ENCODE measurements around the gene CDHR2. TPM values are rescaled to one million over a fixed set of nuclear protein-coding genes. Genes with fewer than 3 reads are reported as not detected.
A peak's percentile ranks its signal among the peaks of the same experiment; 100 is the strongest.

Gene CDHR2
- total RNA-seq, 2 donors from 2014 or later: 0.37 to 0.89 TPM

DNA sequence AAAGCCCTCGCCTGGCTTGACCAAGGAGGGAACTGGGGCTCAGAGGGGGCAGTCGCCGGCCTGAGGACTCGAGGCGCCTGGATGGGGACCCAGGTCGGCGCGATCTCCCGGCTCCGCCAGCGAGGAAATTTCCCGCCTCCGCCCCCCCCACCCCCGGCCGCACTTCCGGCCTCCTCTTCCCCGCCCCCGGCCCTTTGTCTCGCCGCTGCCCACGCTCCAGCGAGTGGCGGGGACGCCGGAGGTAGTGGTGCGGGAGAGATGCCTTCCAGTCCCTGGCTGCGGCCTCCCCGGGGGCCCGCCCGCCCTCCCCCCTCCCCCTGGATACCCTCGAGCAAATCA is 61.3 kb downstream of the CDHR2 start:
- no peak for TF ChIP-seq CTCF (conservative IDR thresholded peaks at IDR 0.05)
- H3K9me3 Mint-ChIP-seq: no peaks in the 10 kb centered on the region

DNA sequence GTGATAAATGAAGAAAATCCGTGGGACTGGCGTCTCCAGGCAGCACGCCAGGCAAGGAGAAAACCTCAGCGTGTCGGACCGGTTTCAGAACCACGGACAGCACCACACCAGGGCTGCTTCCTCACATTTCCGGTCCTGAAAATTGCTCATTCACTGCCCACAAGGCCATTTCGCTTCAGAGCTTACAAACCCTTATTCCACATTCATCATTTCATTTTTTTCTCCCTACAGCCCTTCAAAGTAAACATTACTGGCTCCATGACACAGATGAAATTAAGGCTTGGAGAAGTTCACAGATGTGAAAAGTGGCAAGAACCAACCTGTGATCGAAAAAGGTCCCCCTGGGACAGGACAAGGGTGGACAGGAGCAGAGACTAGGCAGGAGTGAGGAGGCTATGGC is 62.3 kb downstream of the CDHR2 start:
- Histone ChIP-seq H3K4me1 (ENCODE audit: control insufficient read depth, insufficient read depth, low read length) (no peaks in the 10 kb centered on the region), H3K9ac (ENCODE audit: extremely low read depth, low read length, poor library complexity, severe bottlenecking) (no peak overlapping the region), H3K27me3 (ENCODE audit: control insufficient read depth, insufficient read depth, low read length, poor library complexity, severe bottlenecking) (peaks cover 29% of the 10 kb centered on the region), H3K36me3 (ENCODE audit: control insufficient read depth, insufficient read depth, low read length) (no peaks in the 10 kb centered on the region), H3K9me3 (ENCODE audit: control insufficient read depth, low read length) (no peaks in the 10 kb centered on the region), H3K4me3 (ENCODE audit: low read length) (no peak overlapping the region), H3K27ac (ENCODE audit: low read depth, low read length) (no peak overlapping the region)
- Mint-ChIP-seq H3K27me3 (ENCODE audit: insufficient read depth) (peaks cover 58% of the 10 kb centered on the region), H3K4me3 (no peak overlapping the region), H3K36me3 (ENCODE audit: low read depth) (no peaks in the 10 kb centered on the region), H3K4me1 (peaks cover 7% of the 10 kb centered on the region), H3K9me3 (no peaks in the 10 kb centered on the region), H3K27ac (no peak overlapping the region)
- no peak for TF ChIP-seq CTCF (conservative IDR thresholded peaks at IDR 0.05)
- WGBS, 2 experiments (ENCODE audit: insufficient coverage in 1 of 2, insufficient read length in 1 of 2): 23 to 25% methylated on average over 7 to 10 of the region's 10 CpGs
- peak; percentile 93 for DNase-seq

More for the DNA sequence above, 61.3 kb downstream of the CDHR2 start:
- no peak overlapping the region for H3K27ac Mint-ChIP-seq
- Histone ChIP-seq H3K4me3 (ENCODE audit: low read length) (peak overlapping the region; percentile 64), H3K9me3 (ENCODE audit: control insufficient read depth, low read length) (no peaks in the 10 kb centered on the region), H3K36me3 (ENCODE audit: control insufficient read depth, insufficient read depth, low read length) (no peaks in the 10 kb centered on the region), H3K27me3 (ENCODE audit: control insufficient read depth, insufficient read depth, low read length, poor library complexity, severe bottlenecking) (peaks cover 19% of the 10 kb centered on the region), H3K4me1 (ENCODE audit: control insufficient read depth, insufficient read depth, low read length) (peaks cover 8% of the 10 kb centered on the region), H3K27ac (ENCODE audit: low read depth, low read length) (no peak overlapping the region), H3K9ac (ENCODE audit: extremely low read depth, low read length, poor library complexity, severe bottlenecking) (no peak overlapping the region)
- peaks cover 49% of the 10 kb centered on the region for H3K27me3 Mint-ChIP-seq (ENCODE audit: insufficient read depth)
- peaks cover 12% of the 10 kb centered on the region for H3K4me1 Mint-ChIP-seq
- H3K36me3 Mint-ChIP-seq (ENCODE audit: low read depth): no peaks in the 10 kb centered on the region
- 2 to 4% methylated on average over 5 to 26 of the region's 31 CpGs for WGBS, 2 experiments (ENCODE audit: insufficient coverage in 1 of 2, insufficient read length in 1 of 2)
- H3K4me3 Mint-ChIP-seq: peak overlapping the region; percentile 45
- DNase-seq: no peak

GRCh38 chr5:176612008-176612407 is 62.9 kb downstream of the CDHR2 start:
- no peak overlapping the region for H3K27ac Mint-ChIP-seq
- H3K4me1 Mint-ChIP-seq: peaks cover 5% of the 10 kb centered on the region
- peaks cover 62% of the 10 kb centered on the region for H3K27me3 Mint-ChIP-seq (ENCODE audit: insufficient read depth)
- H3K9me3 Mint-ChIP-seq: no peaks in the 10 kb centered on the region
- no peak overlapping the region for H3K9ac ChIP-seq (ENCODE audit: extremely low read depth, low read length, poor library complexity, severe bottlenecking)
- peaks cover 35% of the 10 kb centered on the region for H3K27me3 ChIP-seq (ENCODE audit: control insufficient read depth, insufficient read depth, low read length, poor library complexity, severe bottlenecking)
- H3K9me3 ChIP-seq (ENCODE audit: control insufficient read depth, low read length): no peaks in the 10 kb centered on the region
- no peak overlapping the region for H3K27ac ChIP-seq (ENCODE audit: low read depth, low read length)
- WGBS, 2 experiments (ENCODE audit: insufficient coverage in 1 of 2, insufficient read length in 1 of 2): 85 to 92% methylated on average over 6 of the region's 6 CpGs
- H3K4me1 ChIP-seq (ENCODE audit: control insufficient read depth, insufficient read depth, low read length): no peaks in the 10 kb centered on the region
- no peaks in the 10 kb centered on the region for H3K36me3 Mint-ChIP-seq (ENCODE audit: low read depth)
- no peak for TF ChIP-seq CTCF (conservative IDR thresholded peaks at IDR 0.05)
- no peaks in the 10 kb centered on the region for H3K36me3 ChIP-seq (ENCODE audit: control insufficient read depth, insufficient read depth, low read length)
- no peak overlapping the region for H3K4me3 ChIP-seq (ENCODE audit: low read length)
- no peak overlapping the region for H3K4me3 Mint-ChIP-seq
- no peak for DNase-seq

All from endodermal cell (in vitro differentiated cells).